ACC112 (cell line): Measurements from ENCODE around the gene ARFIP2.
"Not testable (repeated sequence)": the region's sequence is repeated elsewhere in the genome, so short reads cannot be mapped to it uniquely, and the experiment has no call there.

Experiments used
- H2AFZ ChIP-seq: fragments of 200-600 bp; sonication (generic); one replicate; pipeline ENCODE4 v1.6.0; 2017; ENCODE audit warnings: antibody characterized with exemption, low read length; ENCODE audit not compliant: unreplicated experiment
- H3K27ac ChIP-seq: fragments of 200-600 bp; sonication (generic); 2 replicates; pipeline ENCODE4 v1.5.1; 2014; ENCODE audit warnings: low read depth, mild to moderate bottlenecking, antibody characterized with exemption, low read length, moderate library complexity
- H3K27me3 ChIP-seq: fragments of 200-600 bp; sonication (generic); 2 replicates; pipeline ENCODE4 v1.6.1; 2014; ENCODE audit warnings: mild to moderate bottlenecking, antibody characterized with exemption, low read length, moderate library complexity, mixed read lengths; ENCODE audit not compliant: insufficient read depth
- H3K36me3 ChIP-seq: fragments of 200-600 bp; sonication (generic); 2 replicates; pipeline ENCODE4 v1.6.1; 2016; ENCODE audit warnings: mild to moderate bottlenecking, antibody characterized with exemption, low read length, moderate library complexity, mixed read lengths; ENCODE audit not compliant: insufficient read depth
- H3K4me1 ChIP-seq: fragments of 200-600 bp; sonication (generic); one replicate; pipeline ENCODE4 v1.6.1; 2016; ENCODE audit warnings: low read length, mixed read lengths; ENCODE audit not compliant: insufficient read depth, unreplicated experiment, control insufficient read depth
- H3K4me3 ChIP-seq: fragments of 200-600 bp; sonication (generic); 2 replicates; pipeline ENCODE4 v1.5.1; 2014; ENCODE audit warnings: mild to moderate bottlenecking, low read depth, low read length
- H3K79me2 ChIP-seq: fragments of 200-600 bp; sonication (generic); one replicate; pipeline ENCODE4 v1.6.0; 2016; ENCODE audit warnings: low read length; ENCODE audit not compliant: control insufficient read depth, unreplicated experiment, insufficient read depth

The ARFIP2 gene

GRCh38 chr11:6481012-6481923, at the start of gene ARFIP2, which contains the start of gene TIMM10B:
ARFIP2 (minus strand) TSS chr11:6481331; CDS start chr11:6480421, 910 bp downstream.
TIMM10B (plus strand) TSS chr11:6481501; CDS start chr11:6481517, 16 bp downstream.
- Histone ChIP-seq H2AFZ (peak within 1 kb of the TSS; percentile 26), H3K4me3 (peak within 1 kb of the TSS; percentile 98), H3K36me3 (peaks cover 44% of the 10 kb centered on the region), H3K27me3 (no peaks in the 10 kb centered on the region), H3K4me1 (peaks cover 27% of the 10 kb centered on the region), H3K27ac (peak within 1 kb of the TSS; percentile 72), H3K79me2 (peaks cover 51% of the 10 kb centered on the region)

GRCh38 chr11:6530848-6531247, 49.7 kb upstream of the ARFIP2 start:
- Histone ChIP-seq H3K4me3 (no peak overlapping the region), H3K27ac (no peak overlapping the region), H3K27me3 (no peaks in the 10 kb centered on the region), H3K79me2 (no peaks in the 10 kb centered on the region), H3K36me3 (peaks cover 3% of the 10 kb centered on the region; the same call in 1 of the 2 replicates), H2AFZ (no peak overlapping the region), H3K4me1 (no peaks in the 10 kb centered on the region)

- no peaks in the 10 kb centered on the region for H3K4me1 ChIP-seq
- no peak overlapping the region for H3K4me3 ChIP-seq
- H3K79me2 ChIP-seq: no peaks in the 10 kb centered on the region
- H3K27ac ChIP-seq: no peak overlapping the region
- H2AFZ ChIP-seq: no peak overlapping the region
- H3K27me3 ChIP-seq: no peaks in the 10 kb centered on the region
- 0 out of 2 replicates have a peak, but pooled peaks cover 2% of the 10 kb centered on the region for H3K36me3 ChIP-seq
These were observed 48.1 kb upstream of the ARFIP2 start for GRCh38 chr11:6529266-6529665.

- Histone ChIP-seq H3K27ac (no peak overlapping the region), H3K36me3 (0 out of 2 replicates have a peak, but pooled peaks cover 3% of the 10 kb centered on the region), H3K27me3 (no peaks in the 10 kb centered on the region), H3K4me3 (no peak overlapping the region), H3K4me1 (peaks cover 10% of the 10 kb centered on the region), H3K79me2 (no peaks in the 10 kb centered on the region), H2AFZ (no peak overlapping the region)
These were observed 45.4 kb upstream of the ARFIP2 start for GRCh38 chr11:6526411-6527135.

- Histone ChIP-seq H3K27me3 (no peaks in the 10 kb centered on the region), H2AFZ (no peak overlapping the region), H3K4me1 (peaks cover 10% of the 10 kb centered on the region), H3K79me2 (no peaks in the 10 kb centered on the region), H3K4me3 (no peak overlapping the region), H3K27ac (0 out of 2 replicates have a peak overlapping the region, but pooled peaks have one; percentile 32), H3K36me3 (peaks cover 9% of the 10 kb centered on the region; the same call in 1 of the 2 replicates)
These were observed 42.1 kb upstream of the ARFIP2 start for GRCh38 chr11:6523253-6523652.

GRCh38 chr11:6521946-6522345, 40.8 kb upstream of the ARFIP2 start:
- not testable (repeated sequence) for H2AFZ ChIP-seq, H3K27ac ChIP-seq, H3K4me3 ChIP-seq, H3K79me2 ChIP-seq, H3K27me3 ChIP-seq
- H3K4me1 ChIP-seq: peaks cover 10% of the 10 kb centered on the region
- peaks cover 11% of the 10 kb centered on the region; the same call in 1 of the 2 replicates for H3K36me3 ChIP-seq

GRCh38 chr11:6520265-6520664, 39.1 kb upstream of the ARFIP2 start:
- H3K36me3 ChIP-seq: peaks cover 11% of the 10 kb centered on the region; the same call in 1 of the 2 replicates

GRCh38 chr11:6516865-6517264, 35.7 kb upstream of the ARFIP2 start:
- Histone ChIP-seq H2AFZ (no peak overlapping the region), H3K27ac (no peak overlapping the region), H3K36me3 (peaks cover 19% of the 10 kb centered on the region; the same call in 1 of the 2 replicates), H3K4me3 (no peak overlapping the region), H3K4me1 (no peaks in the 10 kb centered on the region), H3K27me3 (no peaks in the 10 kb centered on the region), H3K79me2 (no peaks in the 10 kb centered on the region)

More at GRCh38 chr11:6520265-6520664, 39.1 kb upstream of the ARFIP2 start:
- Histone ChIP-seq H3K79me2 (no peaks in the 10 kb centered on the region), H3K27ac (no peak overlapping the region), H3K4me1 (peaks cover 10% of the 10 kb centered on the region), H3K4me3 (no peak overlapping the region), H3K27me3 (no peaks in the 10 kb centered on the region), H2AFZ (no peak overlapping the region)

GRCh38 chr11:6505577-6506240, 24.6 kb upstream of the ARFIP2 start:
- no peak overlapping the region for H3K4me3 ChIP-seq
- H3K4me1 ChIP-seq: peaks cover 4% of the 10 kb centered on the region
- peaks cover 8% of the 10 kb centered on the region; the same call in 1 of the 2 replicates for H3K36me3 ChIP-seq
- no peaks in the 10 kb centered on the region for H3K27me3 ChIP-seq
- H3K79me2 ChIP-seq: no peaks in the 10 kb centered on the region
- peak overlapping the region; percentile 15; the same call in 1 of the 2 replicates for H3K27ac ChIP-seq
- H2AFZ ChIP-seq: no peak overlapping the region

GRCh38 chr11:6504166-6504565, 23.0 kb upstream of the ARFIP2 start:
- Histone ChIP-seq H3K4me1 (peaks cover 10% of the 10 kb centered on the region), H2AFZ (no peak overlapping the region), H3K4me3 (no peak overlapping the region), H3K36me3 (0 out of 2 replicates have a peak, but pooled peaks cover 3% of the 10 kb centered on the region), H3K27me3 (no peaks in the 10 kb centered on the region), H3K79me2 (no peaks in the 10 kb centered on the region), H3K27ac (no peak overlapping the region)
